A549 (cell line): ENCODE data around the gene ADISSP.

Experiments
- JUNB ChIP-seq: fragments of >200 bp; sonication (Bioruptor Twin); formaldehyde crosslinking; IDR thresholded peaks from 2 replicates; pipeline ENCODE4 v1.6.1; 2016
- PHF8 ChIP-seq: fragments of 200-600 bp; sonication (generic); IDR thresholded peaks from 2 replicates; pipeline ENCODE4 v1.6.1; 2016; ENCODE audit warnings: low read depth, mild to moderate bottlenecking, antibody characterized with exemption, moderate library complexity, borderline replicate concordance
- REST ChIP-seq: fragments of 200-600 bp; sonication (generic); IDR thresholded peaks from 2 replicates; pipeline ENCODE4 v1.6.1; 2016; ENCODE audit warnings: antibody characterized with exemption, mild to moderate bottlenecking, moderate library complexity

- no peak for TF ChIP-seq PHF8
- TF ChIP-seq REST = no peak
- no peak for TF ChIP-seq JUNB
Measured at GRCh38 chr20:3800256-3800877, 32.8 kb upstream of the ADISSP start.
